ENCODE measurements around the gene PSMB2. TPM values are rescaled to one million over a fixed set of nuclear protein-coding genes. Genes with fewer than 3 reads are reported as not detected.

Gene PSMB2
- total RNA-seq, 1 donor from 2014 or later = 98.6 TPM

DNA sequence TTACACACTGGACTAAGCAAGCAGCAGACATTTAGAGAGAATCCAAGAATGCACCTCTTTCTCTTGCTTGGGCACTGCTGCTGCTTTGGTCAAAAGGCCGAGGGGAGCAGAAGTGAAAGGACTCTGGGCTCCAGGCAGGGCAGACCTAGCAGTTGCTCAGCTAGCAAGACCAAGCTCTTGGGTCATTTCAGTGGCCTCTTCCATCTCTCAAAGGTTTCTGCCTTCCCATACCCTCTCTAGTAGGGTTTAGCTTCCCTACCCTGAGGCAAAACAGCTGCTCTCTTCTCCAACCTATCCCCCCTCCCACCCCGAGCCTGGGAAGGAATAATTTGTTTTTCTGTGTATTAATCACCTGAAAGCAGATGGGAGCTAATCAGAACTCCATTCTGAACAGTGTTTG is 42.4 kb downstream of the PSMB2 start:
- Mint-ChIP-seq H3K27ac (ENCODE audit: unreplicated experiment) (no peak overlapping the region), H3K4me3 (ENCODE audit: unreplicated experiment) (no peak overlapping the region), H3K9me3 (ENCODE audit: unreplicated experiment) (peaks cover 2% of the 10 kb centered on the region), H3K36me3 (ENCODE audit: low read depth, unreplicated experiment) (peaks cover 13% of the 10 kb centered on the region), H3K27me3 (ENCODE audit: low read depth, unreplicated experiment) (peaks cover 2% of the 10 kb centered on the region), H3K4me1 (ENCODE audit: low read depth, unreplicated experiment) (peaks cover 19% of the 10 kb centered on the region)
- peaks cover 8% of the 10 kb centered on the region for H4K20me1 ChIP-seq (ENCODE audit: insufficient read depth, low read length)
- H2AFZ ChIP-seq (ENCODE audit: low read depth, low read length) = no peak overlapping the region
- H3K36me3 ChIP-seq (ENCODE audit: insufficient read depth, low read length) = peaks cover 17% of the 10 kb centered on the region
- no peaks in the 10 kb centered on the region for H3K4me1 ChIP-seq (ENCODE audit: insufficient read depth, low read length)
- H3K27me3 ChIP-seq (ENCODE audit: insufficient read depth, low read length) = no peaks in the 10 kb centered on the region
- H3K9ac ChIP-seq (ENCODE audit: low read length) = no peak overlapping the region
- no peak overlapping the region for H3K4me3 ChIP-seq (ENCODE audit: insufficient read depth, low read depth, low read length)
- H3K79me2 ChIP-seq (ENCODE audit: insufficient read depth, low read length) = no peaks in the 10 kb centered on the region
- no peak overlapping the region for H3K27ac ChIP-seq (ENCODE audit: low read depth, low read length)
- H3K9me3 ChIP-seq (ENCODE audit: insufficient read depth, low read depth, low read length) = no peaks in the 10 kb centered on the region
- no peak for DNase-seq (ENCODE audit: low read depth)
- TF ChIP-seq CTCF (IDR thresholded peaks at IDR 0.05; ENCODE audit: insufficient read depth, low read depth, low read length) (no peak), EZH2 (IDR thresholded peaks at IDR 0.05; ENCODE audit: insufficient read depth, low read length) (no peak)
- FAIRE-seq = no peak
- H3K4me2 ChIP-seq (ENCODE audit: low read length) = no peak overlapping the region

GRCh38 chr1:35597870-35598269 is 43.5 kb downstream of the PSMB2 start:
- FAIRE-seq (no peak), DNase-seq (ENCODE audit: low read depth) (no peak)
- H3K79me2 ChIP-seq (ENCODE audit: insufficient read depth, low read length) = no peaks in the 10 kb centered on the region
- no peaks in the 10 kb centered on the region for H3K27me3 ChIP-seq (ENCODE audit: insufficient read depth, low read length)
- no peaks in the 10 kb centered on the region for H3K9me3 ChIP-seq (ENCODE audit: insufficient read depth, low read depth, low read length)
- no peak overlapping the region for H3K4me2 ChIP-seq (ENCODE audit: low read length)
- Mint-ChIP-seq H3K27me3 (ENCODE audit: low read depth, unreplicated experiment) (peaks cover 2% of the 10 kb centered on the region), H3K9me3 (ENCODE audit: unreplicated experiment) (peaks cover 2% of the 10 kb centered on the region), H3K4me3 (ENCODE audit: unreplicated experiment) (no peak overlapping the region), H3K27ac (ENCODE audit: unreplicated experiment) (no peak overlapping the region), H3K4me1 (ENCODE audit: low read depth, unreplicated experiment) (peaks cover 9% of the 10 kb centered on the region), H3K36me3 (ENCODE audit: low read depth, unreplicated experiment) (peaks cover 6% of the 10 kb centered on the region)
- no peaks in the 10 kb centered on the region for H4K20me1 ChIP-seq (ENCODE audit: insufficient read depth, low read length)
- no peak overlapping the region for H3K4me3 ChIP-seq (ENCODE audit: insufficient read depth, low read depth, low read length)
- no peak overlapping the region for H2AFZ ChIP-seq (ENCODE audit: low read depth, low read length)
- H3K36me3 ChIP-seq (ENCODE audit: insufficient read depth, low read length) = peaks cover 10% of the 10 kb centered on the region
- no peaks in the 10 kb centered on the region for H3K4me1 ChIP-seq (ENCODE audit: insufficient read depth, low read length)
- TF ChIP-seq EZH2 (IDR thresholded peaks at IDR 0.05; ENCODE audit: insufficient read depth, low read length) (no peak), CTCF (IDR thresholded peaks at IDR 0.05; ENCODE audit: insufficient read depth, low read depth, low read length) (no peak)
- no peak overlapping the region for H3K27ac ChIP-seq (ENCODE audit: low read depth, low read length)
- H3K9ac ChIP-seq (ENCODE audit: low read length) = no peak overlapping the region

DNA sequence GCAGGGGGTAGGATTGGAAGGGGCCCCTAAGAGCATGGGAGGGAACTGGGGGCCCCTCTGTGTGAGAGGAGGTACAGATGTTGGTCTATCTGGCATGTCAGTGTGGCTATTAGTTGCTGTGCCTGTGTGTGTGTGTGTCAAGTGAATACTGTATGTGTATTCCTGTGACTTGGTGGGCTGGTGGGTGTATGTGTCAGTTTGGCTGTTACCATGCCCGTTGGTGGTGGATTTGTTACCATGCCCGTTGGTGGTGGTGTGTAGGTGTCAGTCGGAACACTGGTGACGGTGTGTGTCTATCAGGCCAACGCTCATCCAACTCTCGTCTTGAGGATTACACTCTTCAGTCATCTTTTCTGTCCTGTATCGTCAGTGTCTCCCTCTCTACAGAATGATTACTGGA is 45.6 kb downstream of the PSMB2 start:
- H3K36me3 ChIP-seq (ENCODE audit: insufficient read depth, low read length) = no peaks in the 10 kb centered on the region
- peaks cover 9% of the 10 kb centered on the region for H3K4me1 Mint-ChIP-seq (ENCODE audit: low read depth, unreplicated experiment)
- FAIRE-seq (no peak), DNase-seq (ENCODE audit: low read depth) (no peak)
- TF ChIP-seq CTCF (IDR thresholded peaks at IDR 0.05; ENCODE audit: insufficient read depth, low read depth, low read length) = no peak
- no peak for TF ChIP-seq EZH2 (IDR thresholded peaks at IDR 0.05; ENCODE audit: insufficient read depth, low read length)
- H3K4me2 ChIP-seq (ENCODE audit: low read length) = no peak overlapping the region
- no peak overlapping the region for H3K9ac ChIP-seq (ENCODE audit: low read length)
- H2AFZ ChIP-seq (ENCODE audit: low read depth, low read length) = no peak overlapping the region
- no peak overlapping the region for H3K4me3 ChIP-seq (ENCODE audit: insufficient read depth, low read depth, low read length)
- H3K4me3 Mint-ChIP-seq (ENCODE audit: unreplicated experiment) = no peak overlapping the region
- H3K36me3 Mint-ChIP-seq (ENCODE audit: low read depth, unreplicated experiment) = peaks cover 6% of the 10 kb centered on the region
- peaks cover 2% of the 10 kb centered on the region for H3K9me3 Mint-ChIP-seq (ENCODE audit: unreplicated experiment)
- H3K27ac ChIP-seq (ENCODE audit: low read depth, low read length) = no peak overlapping the region
- H3K27me3 Mint-ChIP-seq (ENCODE audit: low read depth, unreplicated experiment) = peaks cover 2% of the 10 kb centered on the region
- H3K27ac Mint-ChIP-seq (ENCODE audit: unreplicated experiment) = no peak overlapping the region
- H3K9me3 ChIP-seq (ENCODE audit: insufficient read depth, low read depth, low read length) = no peaks in the 10 kb centered on the region
- H3K4me1 ChIP-seq (ENCODE audit: insufficient read depth, low read length) = no peaks in the 10 kb centered on the region
- H3K27me3 ChIP-seq (ENCODE audit: insufficient read depth, low read length) = no peaks in the 10 kb centered on the region
- no peaks in the 10 kb centered on the region for H4K20me1 ChIP-seq (ENCODE audit: insufficient read depth, low read length)
- H3K79me2 ChIP-seq (ENCODE audit: insufficient read depth, low read length) = no peaks in the 10 kb centered on the region

Measured in astrocyte (in vitro differentiated cells and primary cell).